Amniotic epithelial cell (primary cell): ENCODE results near the gene ARFIP1.
"Not testable (repeated sequence)": the region's sequence is repeated elsewhere in the genome, so short reads cannot be mapped to it uniquely, and the experiment has no call there.

Experiments used
- DNase-seq: peaks from one replicate; pipeline ENCODE4 v3.0.0-alpha.2; 2010; ENCODE audit warnings: low read depth

Gene ARFIP1, protein sequence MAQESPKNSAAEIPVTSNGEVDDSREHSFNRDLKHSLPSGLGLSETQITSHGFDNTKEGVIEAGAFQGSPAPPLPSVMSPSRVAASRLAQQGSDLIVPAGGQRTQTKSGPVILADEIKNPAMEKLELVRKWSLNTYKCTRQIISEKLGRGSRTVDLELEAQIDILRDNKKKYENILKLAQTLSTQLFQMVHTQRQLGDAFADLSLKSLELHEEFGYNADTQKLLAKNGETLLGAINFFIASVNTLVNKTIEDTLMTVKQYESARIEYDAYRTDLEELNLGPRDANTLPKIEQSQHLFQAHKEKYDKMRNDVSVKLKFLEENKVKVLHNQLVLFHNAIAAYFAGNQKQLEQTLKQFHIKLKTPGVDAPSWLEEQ

DNA sequence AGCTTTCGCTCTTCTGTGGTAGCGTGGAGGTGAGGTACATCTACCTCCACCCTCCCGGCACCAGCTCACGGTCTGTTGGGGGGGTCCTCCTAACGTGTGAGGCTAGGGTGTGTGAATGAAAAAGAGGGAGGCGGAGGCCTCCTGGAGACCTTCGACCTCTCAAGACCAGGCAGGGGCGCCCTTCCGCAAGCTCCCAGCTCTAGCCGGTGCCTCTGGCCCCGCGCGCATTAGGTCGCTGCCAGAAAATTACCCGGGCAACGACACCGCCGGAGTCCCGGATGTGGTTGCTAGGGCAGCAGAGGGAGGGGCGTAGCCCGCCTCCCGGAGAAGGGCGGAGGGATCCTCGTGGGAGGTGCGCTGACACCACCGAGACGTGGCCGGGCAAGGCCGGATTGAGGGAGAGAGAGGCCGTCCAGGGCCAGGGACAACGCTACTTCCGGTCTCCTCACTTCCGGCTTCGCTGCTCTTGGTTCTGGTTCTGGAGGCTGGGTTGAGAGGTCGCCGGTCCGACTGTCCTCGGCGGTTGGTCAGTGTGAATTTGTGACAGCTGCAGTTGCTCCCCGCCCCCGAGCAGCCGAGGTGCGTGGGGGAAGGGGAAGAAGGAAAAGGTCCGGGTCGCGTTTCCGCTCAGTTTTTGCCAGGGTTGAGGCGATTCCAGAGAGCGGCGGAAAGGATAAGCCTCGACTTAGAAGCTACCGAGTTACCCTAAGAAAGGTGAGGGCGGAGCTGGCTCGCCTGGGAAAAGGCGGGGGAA, at the start of gene ARFIP1, which contains the start of gene TIGD4:
ARFIP1 (plus strand) TSS at position 442 of the 754 bp plus-strand sequence. CDS start 49,680 bp downstream, outside the sequence.
TIGD4 (minus strand) TSS at position 218 of the 754 bp plus-strand sequence. CDS start 8,726 bp downstream, outside the sequence.
- peak; percentile 97 for DNase-seq

DNA sequence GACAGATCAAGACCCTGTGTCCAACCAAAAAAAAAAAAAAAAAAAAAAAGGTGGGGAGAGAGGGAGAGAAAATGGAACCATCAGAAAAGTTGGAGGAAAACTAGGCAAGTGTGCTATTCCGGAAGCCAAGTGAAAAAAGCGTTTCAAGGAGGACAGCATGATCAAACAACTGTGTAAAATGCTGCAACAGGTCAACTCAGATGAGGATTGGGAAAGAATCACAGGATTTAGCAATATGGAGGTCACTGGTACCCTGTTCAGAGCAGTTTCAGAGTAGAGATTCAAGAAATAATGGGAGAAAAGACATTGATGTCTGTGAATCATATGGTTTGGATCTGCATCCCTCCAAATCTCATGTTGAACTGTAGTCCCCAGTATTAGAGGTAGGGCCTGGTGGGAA, 47.8 kb upstream of the ARFIP1 start:
- DNase-seq, result peak; percentile 21

DNA sequence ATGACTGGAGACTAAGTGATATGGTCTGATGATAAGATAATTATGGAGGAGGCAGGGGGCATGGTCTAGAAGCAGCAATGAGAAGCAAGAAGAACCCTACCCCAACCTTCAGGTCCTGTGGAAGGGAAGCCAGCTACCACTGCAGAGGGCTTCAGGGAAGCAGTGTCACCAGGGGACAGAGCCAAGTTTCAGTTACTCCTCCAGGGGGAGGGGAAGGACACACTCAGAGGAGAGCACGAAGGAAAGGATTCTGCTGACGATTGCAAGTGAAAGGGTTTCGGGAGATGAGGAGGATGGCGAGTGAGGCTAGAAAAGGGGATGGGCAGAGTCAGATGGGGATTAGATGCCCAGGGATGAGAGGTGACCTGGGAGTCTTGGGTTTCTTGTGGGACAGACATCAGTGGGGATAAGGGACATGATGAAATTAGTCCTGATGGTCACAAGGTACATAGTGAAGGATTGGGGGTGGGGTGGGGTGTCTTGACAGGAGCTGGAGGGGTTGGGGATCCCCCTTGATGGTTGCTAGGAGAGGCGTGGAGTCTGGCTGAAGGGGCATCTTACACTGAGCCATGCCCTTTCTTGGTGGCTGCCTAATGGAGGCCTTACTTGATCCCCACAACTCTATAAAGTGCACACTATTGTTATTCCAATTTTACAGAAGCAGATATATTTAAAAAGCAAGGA, 45.6 kb upstream of the ARFIP1 start:
- DNase-seq, result no peak

DNA sequence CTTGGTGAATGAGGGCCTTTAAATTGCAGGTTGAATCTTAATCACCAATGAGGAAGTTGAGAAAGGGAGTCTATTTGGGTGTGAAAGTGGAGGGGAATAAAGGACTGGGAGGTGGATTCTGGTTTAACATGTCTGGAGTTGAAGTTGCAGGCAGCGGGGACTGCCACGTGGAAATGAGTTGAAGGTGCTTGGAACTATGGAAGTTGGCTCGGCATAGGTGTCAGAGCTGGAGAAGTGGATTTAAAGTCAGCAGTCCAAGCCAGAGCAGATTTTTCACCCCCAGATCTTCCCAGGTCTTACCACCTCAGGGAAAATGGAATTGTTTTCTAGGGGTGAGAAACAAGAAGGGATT, 45.1 kb upstream of the ARFIP1 start:
- DNase-seq, result no peak

DNA sequence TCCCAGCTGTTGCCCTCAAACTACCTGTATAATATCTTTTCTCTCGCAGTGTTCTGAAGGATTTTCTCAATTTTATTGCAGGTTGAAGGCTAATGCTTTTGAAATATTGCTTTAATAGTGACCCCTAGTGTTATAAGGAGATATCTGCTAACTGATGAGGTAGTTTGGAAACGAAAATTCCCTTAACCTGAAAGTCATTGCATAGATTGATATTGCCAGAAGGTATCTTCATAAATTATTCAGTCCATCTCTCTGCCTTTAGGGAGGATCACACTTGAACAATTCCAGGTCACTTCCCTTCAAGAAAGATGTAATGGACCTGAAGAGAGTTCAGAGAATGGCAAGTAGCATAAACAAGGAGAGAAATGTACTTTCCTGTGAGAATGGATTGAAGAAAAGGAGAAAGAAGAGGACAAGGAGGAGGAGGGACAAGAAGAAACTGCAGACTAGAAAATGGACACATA, 44.3 kb upstream of the ARFIP1 start:
- DNase-seq, result peak; percentile 31

DNA sequence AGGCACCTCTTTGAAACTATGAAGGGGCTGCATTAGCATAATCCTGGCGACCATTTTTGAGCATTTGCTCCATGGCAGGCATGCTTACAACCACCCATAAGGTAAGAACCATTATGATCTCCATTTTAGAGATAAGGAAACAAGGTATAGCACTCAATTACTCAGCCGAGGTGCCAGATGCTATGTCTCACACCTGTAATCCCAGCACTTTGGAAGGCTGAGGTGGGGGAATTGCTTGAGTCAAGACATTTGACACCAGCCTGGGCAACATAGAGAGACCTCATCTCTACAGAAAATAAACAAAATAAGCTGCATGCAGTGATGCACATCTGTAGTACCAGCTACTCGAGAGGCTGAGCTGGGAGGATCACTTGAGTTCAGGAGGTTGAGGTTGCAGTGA, 43.8 kb upstream of the ARFIP1 start:
- no peak for DNase-seq

DNA sequence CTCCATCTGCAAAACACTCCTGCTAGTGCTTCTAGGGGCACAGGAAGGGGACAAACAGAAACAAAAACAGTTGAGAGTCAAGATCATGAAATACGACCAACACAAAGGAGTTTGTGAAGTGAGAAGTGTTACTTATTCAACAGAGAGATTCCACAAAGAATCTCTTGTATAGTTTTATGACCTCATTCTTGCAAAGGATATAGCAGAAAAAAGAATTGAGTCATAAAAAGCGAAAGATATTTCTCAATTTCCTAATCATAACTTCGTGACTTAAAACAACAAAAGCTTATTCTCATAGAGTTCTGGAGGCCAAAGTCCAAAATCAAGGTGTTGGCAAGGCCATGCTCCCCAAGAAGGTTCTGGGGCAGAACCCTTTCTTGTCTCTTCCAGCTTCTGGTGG, 40.9 kb upstream of the ARFIP1 start:
- DNase-seq, result peak; percentile 50

DNA sequence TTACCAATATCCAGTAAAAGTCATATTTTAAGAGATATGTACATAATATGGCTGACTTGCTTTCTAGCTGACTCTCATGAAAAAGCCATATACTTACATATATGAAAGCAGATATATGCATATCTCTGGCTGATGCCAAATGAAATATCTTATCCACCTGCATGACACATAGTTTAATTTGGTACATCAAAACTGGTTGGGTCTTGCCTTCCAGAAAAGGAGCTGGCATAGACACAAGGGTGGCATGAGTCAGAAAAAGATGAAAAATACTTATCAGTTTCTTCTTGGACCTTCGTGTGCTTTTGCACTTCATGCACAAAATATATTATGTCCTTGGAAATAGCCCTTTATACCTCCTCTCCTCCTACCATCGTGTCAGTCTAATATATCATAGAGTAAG, 32.3 kb upstream of the ARFIP1 start:
- no peak for DNase-seq

DNA sequence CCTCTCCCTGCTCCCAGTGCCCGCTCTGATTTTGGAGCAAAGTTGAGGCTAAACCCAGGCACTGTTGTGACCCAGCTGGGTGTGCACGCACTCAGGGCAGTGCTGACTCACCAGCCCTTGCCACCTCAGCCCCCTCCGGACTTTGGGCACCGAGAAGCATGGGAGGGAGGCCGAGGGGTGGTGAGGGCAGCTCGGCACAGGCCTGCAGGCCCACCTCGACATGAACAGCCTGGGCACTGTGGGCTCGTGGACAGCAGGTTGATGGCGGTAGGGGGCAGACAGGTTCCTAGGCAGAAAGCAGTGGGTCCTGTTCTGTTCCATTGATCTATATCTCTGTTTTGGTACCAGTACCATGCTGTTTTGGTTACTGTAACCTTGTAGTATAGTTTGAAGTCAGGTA, 31.1 kb upstream of the ARFIP1 start:
- DNase-seq, result no peak

DNA sequence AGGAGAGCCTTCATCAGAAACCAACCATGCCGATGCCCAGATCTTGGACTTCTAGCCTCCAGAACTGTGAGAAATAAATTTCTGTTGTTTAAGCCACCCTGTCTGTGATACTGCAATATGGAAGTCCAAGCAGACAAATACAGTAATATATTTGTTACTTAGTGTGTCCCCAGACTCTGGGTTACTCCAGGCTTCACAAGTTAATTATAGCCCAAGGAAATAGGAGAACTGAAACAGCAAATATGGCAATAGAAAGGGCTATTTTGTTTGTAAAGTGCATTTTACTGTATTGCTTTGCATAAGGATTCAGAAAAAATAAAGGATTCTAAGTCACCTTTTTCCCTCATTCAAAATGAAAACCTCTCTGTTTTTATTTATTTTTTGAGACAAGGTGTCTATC, 16.0 kb upstream of the ARFIP1 start:
- no peak for DNase-seq

DNA sequence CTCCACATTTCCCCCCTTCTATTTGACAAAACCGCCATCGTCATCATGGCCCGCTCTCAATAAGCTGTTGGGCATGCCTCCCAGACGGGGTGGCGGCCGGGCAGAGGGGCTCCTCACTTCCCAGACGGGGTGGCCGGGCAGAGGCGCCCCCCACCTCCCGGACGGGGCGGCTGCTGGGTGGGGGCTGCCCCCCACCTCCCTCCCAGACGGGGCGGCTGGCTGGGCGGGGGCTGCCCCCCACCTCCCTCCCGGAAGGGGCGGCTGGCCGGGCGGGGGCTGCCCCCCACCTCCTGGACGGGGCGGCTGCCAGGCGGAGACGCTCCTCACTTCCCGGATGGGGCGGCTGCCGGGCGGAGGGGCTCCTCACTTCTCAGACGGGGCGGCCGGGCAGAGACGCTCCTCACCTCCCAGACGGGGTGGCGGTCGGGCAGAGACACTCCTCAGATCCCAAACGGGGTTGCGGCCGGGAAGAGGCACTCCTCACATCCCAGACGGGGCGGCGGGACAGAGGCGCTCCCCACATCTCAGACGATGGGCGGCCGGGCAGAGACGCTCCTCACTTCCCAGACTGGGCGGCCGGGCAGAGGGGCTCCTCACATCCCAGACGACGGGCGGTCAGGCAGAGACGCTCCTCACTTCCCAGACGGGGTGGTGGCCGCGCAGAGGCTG, 14.6 kb upstream of the ARFIP1 start:
- DNase-seq, result not testable (repeated sequence)

DNA sequence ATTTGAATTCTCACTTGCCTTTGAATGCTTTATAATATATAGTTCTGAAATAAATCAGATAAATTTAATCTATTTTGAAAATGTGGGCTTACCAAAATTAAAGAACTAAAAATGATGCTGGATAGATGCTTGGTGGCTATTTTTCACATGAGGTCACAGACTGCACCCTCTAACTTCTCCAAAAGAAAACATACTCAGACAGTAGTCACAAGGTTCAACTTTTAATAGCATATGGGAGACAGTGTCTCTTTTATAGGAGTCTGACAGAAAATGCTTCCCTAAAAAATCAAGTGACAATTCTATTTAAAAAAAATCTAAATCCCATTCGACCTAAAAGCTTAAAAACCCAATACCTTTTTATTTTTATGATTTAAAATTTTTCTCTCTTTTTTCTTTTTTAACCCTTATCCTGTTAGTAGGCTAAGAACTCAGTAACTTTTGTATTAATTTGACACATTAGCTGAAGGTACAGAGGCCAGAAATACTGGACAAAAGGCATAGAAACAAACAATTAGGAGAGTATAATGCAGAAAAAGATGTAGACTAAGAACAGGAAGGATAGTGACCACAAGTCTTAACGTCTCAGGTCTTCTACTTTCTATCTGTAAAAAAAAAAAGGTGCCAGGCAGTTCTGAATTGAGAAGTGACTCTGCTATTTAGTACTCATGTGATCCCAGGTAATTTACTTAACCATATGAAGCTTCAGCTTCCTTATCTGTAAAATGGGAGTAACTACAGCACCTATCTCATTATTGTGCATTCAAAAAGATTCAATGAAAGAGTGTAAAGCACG, 7.8 kb upstream of the ARFIP1 start:
- DNase-seq, result no peak

DNA sequence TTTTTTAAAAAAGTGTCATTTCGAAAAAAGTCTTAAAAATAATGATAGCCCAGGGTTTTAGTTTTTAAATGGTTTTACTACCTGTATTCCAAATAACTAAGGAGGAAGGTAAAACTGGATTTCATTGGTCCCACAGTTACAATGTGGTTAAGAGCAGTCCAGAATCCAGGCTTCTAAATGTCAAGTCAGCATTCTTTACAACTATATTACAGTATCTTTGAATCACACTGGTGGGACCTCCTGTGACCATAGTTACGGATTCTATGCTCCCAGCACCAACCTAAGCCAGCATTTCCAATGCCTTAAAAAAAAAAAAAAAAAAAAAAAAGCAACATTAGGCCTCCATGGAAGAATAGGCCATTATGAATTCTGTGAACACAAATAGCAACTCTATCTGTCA, 6.4 kb upstream of the ARFIP1 start:
- no peak for DNase-seq

DNA sequence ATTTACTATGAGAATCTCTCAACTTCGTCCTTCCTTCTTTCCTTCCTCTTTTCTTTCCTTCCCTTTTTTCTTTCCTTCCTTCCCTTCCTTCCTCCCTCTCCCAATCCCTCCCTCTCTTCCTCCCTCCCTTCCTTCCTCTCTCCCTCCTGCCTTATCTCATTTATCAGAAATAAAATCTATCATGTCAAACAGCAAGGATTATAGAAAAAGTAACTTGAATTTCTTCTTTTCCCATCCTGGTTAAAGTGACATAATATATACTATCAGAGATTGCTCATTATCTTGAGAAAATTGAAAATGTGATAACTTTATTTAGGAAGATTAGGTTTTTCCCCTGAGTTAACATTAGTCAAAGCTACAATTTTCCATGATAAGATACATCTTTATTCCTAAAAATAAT, 5.8 kb upstream of the ARFIP1 start:
- DNase-seq, result no peak

DNA sequence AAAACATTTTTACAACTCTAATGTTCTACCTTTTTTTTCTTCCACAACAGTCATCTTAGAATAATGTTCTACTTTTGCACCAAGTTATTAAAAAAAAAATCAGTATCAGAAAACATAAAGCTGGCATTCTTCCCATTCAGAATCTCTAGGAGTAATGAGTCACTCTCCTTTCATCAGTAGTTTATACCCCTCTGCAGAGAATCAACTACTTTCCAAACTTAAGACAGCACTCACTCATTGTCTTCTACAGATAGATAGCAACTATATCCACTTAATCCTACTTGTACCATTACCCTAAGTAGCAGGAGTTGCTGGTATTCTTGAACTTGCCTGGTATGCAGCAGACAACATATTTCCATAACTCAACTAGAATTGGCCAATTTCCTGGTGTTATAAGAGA, 3.4 kb upstream of the ARFIP1 start:
- peak; percentile 92 for DNase-seq

DNA sequence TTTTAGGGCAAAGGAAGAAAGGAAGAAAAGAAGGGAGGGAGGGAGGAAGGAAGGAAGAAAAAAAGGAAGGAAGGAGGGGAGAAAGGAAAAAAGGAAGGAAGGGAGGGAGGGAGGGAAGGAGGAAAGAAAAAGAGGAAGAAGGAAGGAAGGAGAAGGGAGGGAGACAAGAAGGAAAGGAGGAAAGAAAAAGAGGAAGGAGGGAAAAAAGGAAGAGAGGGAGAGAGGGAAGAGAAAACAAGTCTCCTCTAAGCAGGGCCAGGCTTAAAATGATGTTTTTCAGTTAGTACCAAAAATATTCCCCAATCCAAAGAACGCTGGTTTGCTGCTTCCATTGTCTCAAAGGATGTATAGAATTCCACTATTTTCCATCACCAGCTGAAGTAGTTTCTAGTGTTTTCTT, 2.3 kb upstream of the ARFIP1 start:
- no peak for DNase-seq

DNA sequence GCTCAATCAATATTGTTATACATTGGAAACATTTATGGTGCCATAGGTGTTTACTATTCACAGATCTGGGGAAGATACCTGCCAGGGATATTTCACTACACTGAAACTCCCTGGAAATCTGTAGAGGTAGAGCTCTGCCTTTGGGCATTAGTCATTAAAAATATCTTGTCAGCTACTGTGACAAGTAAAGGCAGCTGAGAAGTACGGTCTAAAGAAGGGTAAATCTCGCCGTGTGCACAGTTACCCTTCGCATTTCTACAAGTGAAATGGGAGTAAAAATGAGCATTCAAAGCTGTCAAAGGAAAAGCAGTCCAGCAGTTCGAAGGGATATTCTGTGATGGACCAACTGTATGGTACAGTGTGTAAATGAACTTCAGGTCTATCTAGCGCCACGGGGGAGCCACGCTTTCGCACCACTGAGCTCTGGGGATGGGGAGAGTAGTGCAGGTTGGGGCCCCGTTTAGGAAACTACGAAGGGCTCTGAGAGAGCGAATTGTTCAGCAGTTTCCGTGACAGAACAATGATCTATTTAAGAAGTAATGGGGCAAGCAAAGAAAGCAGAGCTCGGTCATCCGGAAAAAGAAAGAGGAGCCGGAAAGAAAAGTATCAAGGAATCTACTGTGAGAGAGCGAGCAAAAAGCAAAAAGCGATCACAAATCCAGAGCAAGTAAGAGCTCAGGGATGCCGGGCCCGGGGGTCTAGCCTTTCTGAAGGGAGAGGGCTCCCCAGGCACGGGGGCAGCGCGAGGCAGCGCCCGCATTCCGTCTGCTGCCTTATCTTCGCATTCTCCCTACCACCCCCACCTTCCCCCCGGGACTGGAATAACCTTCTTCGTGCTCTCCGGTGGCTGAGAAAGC, 870 bp upstream of the ARFIP1 start:
- DNase-seq, result no peak

DNA sequence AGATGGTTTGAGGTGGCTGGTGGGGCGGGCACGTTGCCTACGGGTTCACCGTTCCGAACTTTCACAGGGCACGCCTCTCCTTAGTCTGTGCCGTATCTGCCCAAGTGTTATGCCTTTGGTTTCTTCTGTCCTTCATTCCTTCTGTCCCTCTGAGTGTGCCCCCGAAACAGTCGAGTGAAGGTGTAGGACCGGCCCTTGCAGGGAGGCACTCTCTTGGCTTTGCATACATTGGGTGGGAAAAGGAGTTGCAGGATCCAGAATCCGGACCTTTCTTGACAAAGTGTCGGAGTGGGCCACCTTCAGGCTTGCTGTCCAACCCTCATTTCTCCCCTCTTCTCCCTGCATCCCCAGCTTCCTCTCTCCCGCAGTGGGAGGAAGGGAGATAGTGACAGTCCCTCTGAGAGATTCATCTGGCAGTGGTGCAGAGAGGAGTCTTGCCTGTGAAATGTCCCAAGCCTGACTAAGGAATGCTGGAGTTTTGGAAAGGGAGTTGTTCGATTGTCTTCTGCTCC, 569 bp downstream of the ARFIP1 start:
- DNase-seq, result no peak

DNA sequence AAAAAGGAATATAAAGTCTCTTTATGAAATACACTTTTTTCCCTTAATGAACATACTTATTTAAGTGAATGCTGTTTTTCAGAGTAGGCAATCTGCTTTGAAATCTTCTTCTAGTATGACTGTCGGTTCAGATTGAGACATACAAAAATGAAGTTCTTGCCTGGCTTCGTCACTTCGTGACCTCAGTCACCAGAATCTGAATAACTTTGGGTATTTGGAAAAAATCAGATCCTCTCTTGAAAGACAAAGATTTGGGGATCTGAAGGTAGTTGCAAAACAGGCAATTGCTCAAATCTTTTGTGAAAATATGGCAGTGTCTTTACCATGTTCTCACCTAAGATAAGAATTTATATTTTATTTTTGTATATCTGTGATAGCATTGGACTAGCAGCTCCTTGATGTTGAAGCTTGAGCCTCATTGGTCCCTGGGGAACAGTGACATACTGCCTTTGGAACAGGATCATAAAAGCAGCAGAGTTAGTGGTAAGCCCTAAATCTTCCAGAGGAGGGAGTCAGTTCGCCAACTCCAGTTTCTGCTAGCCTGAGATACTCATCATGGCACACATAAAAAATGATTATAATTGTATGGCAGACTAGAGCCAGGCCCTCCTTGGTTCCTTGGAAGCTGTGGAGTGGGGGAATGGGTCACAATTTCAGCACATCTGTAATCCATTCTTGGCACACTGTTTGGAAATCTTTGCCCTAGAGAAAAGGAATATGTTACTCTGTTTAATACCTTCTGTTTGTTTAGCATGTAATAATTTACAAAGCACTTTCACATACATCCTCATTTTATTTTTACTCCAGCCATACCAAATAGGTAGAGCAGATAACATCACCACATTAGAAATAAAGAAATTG, 5.0 kb downstream of the ARFIP1 start:
- DNase-seq, result peak; percentile 64
